Brain microvascular endothelial cell (primary cell): ENCODE measurements around the gene SIVA1.
"Not testable (repeated sequence)": the region's sequence is repeated elsewhere in the genome, so short reads cannot be mapped to it uniquely, and the experiment has no call there.

Source experiments
- DNase-seq: peaks from one replicate; pipeline ENCODE4 v3.0.0-alpha.2; 2020
- H3K27ac ChIP-seq: fragments of 250-450 bp; sonication (Bioruptor Pico); 2 replicates; pipeline ENCODE4 v1.5.1; 2020; ENCODE audit warnings: mild to moderate bottlenecking, moderate library complexity
- H3K27me3 ChIP-seq: fragments of 250-450 bp; sonication (Bioruptor Pico); replicated peaks from 2 replicates; pipeline ENCODE4 v1.5.1; 2020; ENCODE audit warnings: mild to moderate bottlenecking
- H3K36me3 ChIP-seq: fragments of 250-450 bp; sonication (Bioruptor Pico); replicated peaks from 2 replicates; pipeline ENCODE4 v1.5.1; 2020; ENCODE audit warnings: mild to moderate bottlenecking
- H3K4me3 ChIP-seq: 2 replicates; pipeline ENCODE4 v1.5.1; 2011; ENCODE audit warnings: low read depth, mild to moderate bottlenecking, control low read depth, low read length, moderate library complexity
- in situ Hi-C: cut with HindIII; loops from 2 replicates; pipeline ENCODE4 v1.10.0; 2017; ENCODE audit warnings: low sequenced_read_pairs, low pct_ligation_motif_present
- TF ChIP-seq, protein P1 (sequence below): IDR thresholded peaks from 2 replicates; pipeline ENCODE4 v1.5.1; 2011; ENCODE audit warnings: low read depth, mild to moderate bottlenecking, moderate library complexity, low read length, control low read depth, inconsistent platforms; ENCODE audit errors: missing control alignments

The SIVA1 gene

DNA sequence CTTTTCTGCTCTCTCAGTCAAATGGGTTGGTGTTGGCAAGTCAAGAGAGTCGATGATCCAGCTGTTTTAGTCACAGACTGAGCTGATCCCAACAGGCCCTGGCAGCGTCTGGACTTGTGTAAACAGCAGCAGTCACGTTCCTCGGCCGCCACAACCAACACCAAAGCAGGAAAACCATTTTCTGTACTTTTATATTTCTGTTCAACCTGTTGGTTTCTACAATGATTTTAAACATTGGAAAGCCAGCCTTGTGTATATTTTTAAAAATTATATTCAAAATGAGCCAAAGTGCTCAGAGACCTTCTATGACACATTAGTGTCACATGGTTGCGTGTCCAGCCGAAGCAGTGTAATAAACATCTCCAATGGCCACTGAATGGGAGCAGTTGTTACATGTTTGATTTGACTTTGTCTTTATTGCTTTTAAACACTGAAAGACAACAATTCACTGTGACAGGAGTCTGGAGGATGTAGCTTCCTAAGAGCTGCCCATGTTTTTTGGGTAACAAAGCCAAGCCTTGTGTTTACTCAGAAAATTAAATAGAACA lies 5.9 kb upstream of the SIVA1 start:
- Histone ChIP-seq H3K27me3 (no peaks in the 10 kb centered on the region), H3K27ac (no peak overlapping the region), H3K4me3 (no peak overlapping the region), H3K36me3 (no peaks in the 10 kb centered on the region)
- in situ Hi-C loops: no loop called here
- TF ChIP-seq, protein P1, sequence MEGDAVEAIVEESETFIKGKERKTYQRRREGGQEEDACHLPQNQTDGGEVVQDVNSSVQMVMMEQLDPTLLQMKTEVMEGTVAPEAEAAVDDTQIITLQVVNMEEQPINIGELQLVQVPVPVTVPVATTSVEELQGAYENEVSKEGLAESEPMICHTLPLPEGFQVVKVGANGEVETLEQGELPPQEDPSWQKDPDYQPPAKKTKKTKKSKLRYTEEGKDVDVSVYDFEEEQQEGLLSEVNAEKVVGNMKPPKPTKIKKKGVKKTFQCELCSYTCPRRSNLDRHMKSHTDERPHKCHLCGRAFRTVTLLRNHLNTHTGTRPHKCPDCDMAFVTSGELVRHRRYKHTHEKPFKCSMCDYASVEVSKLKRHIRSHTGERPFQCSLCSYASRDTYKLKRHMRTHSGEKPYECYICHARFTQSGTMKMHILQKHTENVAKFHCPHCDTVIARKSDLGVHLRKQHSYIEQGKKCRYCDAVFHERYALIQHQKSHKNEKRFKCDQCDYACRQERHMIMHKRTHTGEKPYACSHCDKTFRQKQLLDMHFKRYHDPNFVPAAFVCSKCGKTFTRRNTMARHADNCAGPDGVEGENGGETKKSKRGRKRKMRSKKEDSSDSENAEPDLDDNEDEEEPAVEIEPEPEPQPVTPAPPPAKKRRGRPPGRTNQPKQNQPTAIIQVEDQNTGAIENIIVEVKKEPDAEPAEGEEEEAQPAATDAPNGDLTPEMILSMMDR: no peak
- DNase-seq: no peak

DNA sequence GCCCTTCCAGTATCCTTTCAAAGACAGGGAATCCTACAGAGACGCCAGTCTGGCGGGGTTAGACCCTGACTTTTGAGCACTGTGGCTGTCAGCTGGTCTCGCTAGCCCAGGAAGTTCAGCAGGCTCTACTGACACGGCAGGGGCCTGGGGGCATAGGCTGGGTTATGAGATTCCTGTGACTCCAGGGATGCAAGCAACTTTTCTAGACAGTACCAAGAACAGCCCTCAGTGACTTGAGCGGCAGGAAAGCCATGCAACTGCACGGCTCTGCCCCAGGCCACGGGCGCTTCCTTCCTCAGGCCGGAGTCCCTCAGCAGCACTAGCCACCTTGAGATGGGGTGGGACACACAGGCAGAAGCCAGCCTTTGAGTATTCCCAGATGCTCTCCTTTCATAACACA lies 5.1 kb upstream of the SIVA1 start:
- no peak for DNase-seq
- no peaks in the 10 kb centered on the region for H3K27me3 ChIP-seq
- TF ChIP-seq, protein P1: no peak
- in situ Hi-C loops: no loop called here
- no peaks in the 10 kb centered on the region for H3K36me3 ChIP-seq
- no peak overlapping the region for H3K27ac ChIP-seq
- H3K4me3 ChIP-seq: no peak overlapping the region

DNA sequence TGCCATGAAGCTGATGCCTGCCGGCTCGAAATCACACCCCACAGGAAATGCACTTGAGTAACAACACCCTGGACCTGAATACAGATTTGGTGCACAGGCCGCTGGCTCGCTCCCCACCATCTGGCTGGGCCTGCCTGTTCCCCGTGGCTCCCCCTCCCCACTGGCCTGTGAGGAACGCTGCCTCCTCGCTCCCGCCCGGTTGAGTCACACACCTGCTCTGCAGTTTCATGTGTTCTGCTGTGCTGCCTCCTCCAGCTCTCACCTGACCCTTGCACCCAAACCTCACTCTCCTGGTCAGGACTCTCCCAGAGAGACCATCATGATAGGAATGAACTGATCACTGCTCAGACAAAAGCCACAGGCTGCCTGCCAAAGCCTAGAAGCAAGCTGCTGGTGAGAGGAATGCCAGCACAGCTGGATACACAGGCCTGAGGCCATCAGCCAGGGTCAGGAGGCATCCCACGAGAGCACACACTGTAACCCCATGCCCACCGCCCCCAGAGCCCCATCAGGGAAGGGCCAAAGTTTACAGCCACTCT lies 3.8 kb upstream of the SIVA1 start:
- Histone ChIP-seq H3K4me3 (no peak overlapping the region), H3K27ac (no peak overlapping the region), H3K36me3 (no peaks in the 10 kb centered on the region), H3K27me3 (no peaks in the 10 kb centered on the region)
- in situ Hi-C loops: no loop called here
- no peak for DNase-seq
- TF ChIP-seq, protein P1: no peak

DNA sequence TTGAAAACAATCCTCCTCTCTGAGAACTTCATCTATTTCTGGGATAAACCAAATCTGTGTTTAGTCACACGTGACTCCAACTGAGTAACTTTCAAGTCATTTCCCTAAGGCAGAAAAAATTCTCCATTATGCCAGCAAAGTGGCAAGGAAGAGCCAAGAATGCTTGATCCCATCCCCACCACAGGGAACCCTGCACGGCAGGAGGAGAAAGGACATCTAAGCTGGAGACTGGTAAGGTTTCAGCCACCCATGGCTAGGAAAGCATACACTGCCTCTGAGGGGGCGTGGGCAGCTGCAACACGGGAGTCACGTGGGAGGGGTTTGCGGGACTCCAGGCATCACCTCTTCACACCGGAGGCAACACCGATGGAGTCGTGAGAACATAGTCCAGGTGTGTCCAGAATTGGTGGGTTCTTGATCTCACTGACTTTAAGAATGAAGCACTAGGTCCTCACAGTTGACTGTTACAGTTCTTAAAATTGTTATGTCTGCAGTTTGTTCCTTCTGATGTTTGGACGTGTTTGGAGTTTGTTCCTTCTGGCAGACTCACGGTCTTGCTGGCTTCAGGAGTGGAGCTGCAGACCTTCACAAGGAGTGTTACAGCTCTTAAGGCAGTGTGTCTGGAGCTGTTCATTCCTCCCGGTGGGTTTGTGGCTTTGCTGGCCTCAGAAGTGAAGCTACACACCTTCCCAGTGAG lies 2.7 kb upstream of the SIVA1 start:
- TF ChIP-seq, protein P1: no peak
- Histone ChIP-seq H3K36me3 (no peaks in the 10 kb centered on the region), H3K4me3 (no peak overlapping the region), H3K27ac (no peak overlapping the region), H3K27me3 (no peaks in the 10 kb centered on the region)
- no peak for DNase-seq
- in situ Hi-C loops: no loop called here

DNA sequence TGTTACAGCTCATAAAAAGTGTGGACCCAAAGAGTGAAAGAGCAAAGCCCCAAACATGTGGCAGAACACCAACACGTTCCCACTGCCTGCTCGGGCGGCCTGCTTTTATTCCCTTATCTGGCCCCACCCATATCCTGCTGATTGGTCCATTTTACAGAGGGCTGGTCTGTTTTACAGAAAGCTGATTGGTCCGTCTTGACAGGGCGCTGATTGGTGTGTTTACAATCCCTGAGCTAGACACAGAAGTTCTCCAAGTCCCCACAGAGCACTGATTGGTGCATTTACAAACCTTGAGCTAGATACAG lies 2.2 kb upstream of the SIVA1 start:
- in situ Hi-C loops, H3K4me3 ChIP-seq, H3K36me3 ChIP-seq, H3K27ac ChIP-seq, H3K27me3 ChIP-seq, DNase-seq: not testable (repeated sequence)

DNA sequence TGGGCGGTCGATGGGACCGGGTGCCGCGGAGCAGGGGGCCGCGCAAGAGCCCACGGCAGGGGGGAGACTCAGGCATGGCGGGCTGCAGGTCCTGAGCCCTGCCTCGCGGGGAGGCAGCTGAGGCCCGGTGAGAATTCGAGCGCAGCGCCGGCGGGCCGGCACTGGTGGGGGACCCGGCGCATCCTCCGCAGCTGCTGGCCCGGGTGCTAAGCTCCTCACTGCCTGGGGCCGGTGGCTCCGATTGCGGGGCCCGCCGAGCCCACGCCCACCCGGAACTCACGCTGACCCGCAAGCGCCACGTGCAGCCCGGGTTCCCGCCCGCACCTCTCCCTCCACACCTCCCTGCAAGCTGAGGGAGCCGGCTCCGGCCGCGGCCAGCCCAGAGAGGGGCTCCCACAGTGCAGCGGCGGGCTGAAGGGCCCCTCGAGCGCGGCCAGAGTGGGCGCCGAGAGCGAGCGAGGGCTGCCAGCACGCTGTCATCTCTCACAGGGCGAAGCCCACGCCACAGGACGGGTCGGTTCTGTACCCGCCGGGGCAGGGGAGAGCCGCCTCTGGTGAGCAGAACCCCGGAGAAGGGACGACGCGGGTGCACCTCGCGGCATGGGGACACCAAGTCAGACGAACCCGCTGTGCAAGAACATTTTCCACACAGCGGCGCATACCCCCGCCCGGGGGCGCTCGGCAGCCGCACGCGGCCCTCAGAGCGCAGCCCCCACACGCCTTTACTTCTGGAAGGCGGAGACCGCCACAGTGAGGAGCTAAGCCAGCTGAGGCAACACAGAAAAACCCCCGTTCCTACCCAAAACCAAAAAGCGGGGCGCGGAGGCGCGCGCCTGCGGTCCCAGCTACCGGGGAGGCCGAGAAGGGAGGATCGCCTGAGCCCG lies 1.2 kb upstream of the SIVA1 start:
- peak overlapping the region; percentile 99 for H3K4me3 ChIP-seq
- no peak for DNase-seq
- peaks cover 8% of the 10 kb centered on the region for H3K36me3 ChIP-seq
- in situ Hi-C loops: no loop called here
- no peak overlapping the region for H3K27ac ChIP-seq
- no peaks in the 10 kb centered on the region for H3K27me3 ChIP-seq
- TF ChIP-seq, protein P1: no peak
